Thymus (tissue), 11 donors: Measurements from ENCODE around the gene MMD2. TPM values are rescaled to one million over a fixed set of nuclear protein-coding genes. Genes with fewer than 3 reads are reported as not detected.

Experiments
- DNase-seq, 9 donors: peaks; one replicate each; pipeline ENCODE4 v3.0.0-alpha.2; 2013; ENCODE audit warnings: low spot score in 9 of 9, low read depth in 6 of 9, missing footprints in 1 of 9
- H3K27ac ChIP-seq, 2 donors: one replicate each; pipeline ENCODE4 v1.5.1; 2013; ENCODE audit warnings: control low read depth in 1 of 2, low read depth in 1 of 2, low read length in 1 of 2, mild to moderate bottlenecking in 1 of 2, moderate library complexity in 1 of 2
- H3K27me3 ChIP-seq, 2 donors: one replicate each; pipeline ENCODE4 v1.5.1; 2013; ENCODE audit warnings: low read length in 1 of 2; ENCODE audit not compliant: control insufficient read depth in 2 of 2, insufficient read depth in 1 of 2
- H3K36me3 ChIP-seq, 2 donors: one replicate each; pipeline ENCODE4 v1.5.1; 2013; ENCODE audit warnings: low read length in 1 of 2, mild to moderate bottlenecking in 1 of 2, moderate library complexity in 1 of 2; ENCODE audit not compliant: control insufficient read depth in 2 of 2, insufficient read depth in 2 of 2
- H3K4me1 ChIP-seq, 2 donors: one replicate each; pipeline ENCODE4 v1.5.1; 2013; ENCODE audit warnings: low read length in 2 of 2; ENCODE audit not compliant: control insufficient read depth in 2 of 2, insufficient read depth in 2 of 2
- H3K4me3 ChIP-seq, 2 donors: one replicate each; pipeline ENCODE4 v1.5.1; 2013; ENCODE audit warnings: low read length in 2 of 2, control low read depth in 1 of 2, mild to moderate bottlenecking in 1 of 2
- H3K9me3 ChIP-seq, 2 donors: one replicate each; pipeline ENCODE4 v1.5.1; 2013; ENCODE audit warnings: low read length in 1 of 2, mild to moderate bottlenecking in 1 of 2; ENCODE audit not compliant: control insufficient read depth in 2 of 2, insufficient read depth in 1 of 2
- WGBS: extraction: QIAGEN DNeasy Blood & Tissue Kit; methylation state at CpG from one replicate; pipeline ENCODE4 v1.1.7; 2013; 5-methylcytosine and 5-hydroxymethylcytosine counted together
- polyA plus RNA-seq: library from polyadenylated mRNA; stranded (reverse); fragments of 200-250 nt; gene quantifications from one replicate; pipeline ENCODE4 v1.2.3, GENCODE V29; 2013
- total RNA-seq: library from RNA; stranded (reverse); fragments of 120-200 nt; gene quantifications from one replicate; pipeline ENCODE4 v1.2.4, GENCODE V29; 2013
- donor health status: healthy.

MMD2 gene
- total and polyA plus RNA-seq, 2 donors, result 0.07 TPM; not detected in 1

DNA sequence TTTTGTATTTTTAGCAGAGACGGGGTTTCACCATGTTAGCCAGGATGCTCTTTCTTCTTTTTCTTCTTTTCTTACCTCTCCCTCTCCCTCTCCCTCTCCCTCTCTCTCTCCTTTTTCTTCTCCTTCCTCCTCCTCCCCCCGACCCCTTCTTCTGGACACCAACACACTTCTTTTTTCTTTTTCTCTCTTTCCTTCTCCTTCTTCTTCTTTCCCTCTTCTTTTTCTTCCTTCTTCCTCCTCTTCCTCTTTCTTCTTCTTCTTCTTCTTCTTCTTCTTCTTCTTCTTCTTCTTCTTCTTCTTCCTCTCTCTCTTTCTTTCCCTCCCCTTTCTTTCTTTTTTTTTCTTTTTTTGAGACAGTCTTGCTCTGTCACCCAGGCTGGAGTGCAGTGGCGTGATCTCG lies 14.0 kb downstream of the MMD2 start:
- Histone ChIP-seq H3K4me1 (no peaks in the 10 kb centered on the region), H3K36me3 (no peaks in the 10 kb centered on the region), H3K27me3 (no peaks in the 10 kb centered on the region), H3K27ac (no peak overlapping the region), H3K4me3 (no peak overlapping the region), H3K9me3 (peaks cover 1 to 3% of the 10 kb centered on the region in 2 donors)
- no peak for DNase-seq
- 93% methylated on average over 4 of the region's 4 CpGs for WGBS

DNA sequence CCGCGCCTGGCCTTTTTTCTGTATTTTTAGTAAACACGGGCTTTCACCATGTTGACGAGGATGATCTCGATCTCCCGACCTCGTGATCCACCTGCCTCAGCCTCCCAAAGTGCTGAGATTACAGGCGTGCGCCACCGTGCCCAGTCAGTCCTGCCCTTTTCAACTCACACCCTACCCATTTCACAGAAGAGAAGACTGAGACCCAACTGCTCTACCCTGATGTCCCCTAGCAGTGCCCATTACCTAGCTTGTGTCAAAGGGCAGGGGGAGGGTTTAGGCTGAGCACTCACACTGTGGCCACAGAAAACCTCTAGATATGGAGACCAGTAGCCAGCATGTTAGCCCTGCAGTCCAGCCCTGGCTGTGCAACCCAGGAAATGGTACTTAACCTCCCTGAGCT lies 15.7 kb downstream of the MMD2 start:
- Histone ChIP-seq H3K27ac (no peak overlapping the region), H3K9me3 (peaks cover 1 to 3% of the 10 kb centered on the region in 2 donors), H3K4me1 (no peaks in the 10 kb centered on the region), H3K4me3 (no peak overlapping the region), H3K36me3 (no peaks in the 10 kb centered on the region), H3K27me3 (no peaks in the 10 kb centered on the region)
- 96% methylated on average over 10 of the region's 10 CpGs for WGBS
- DNase-seq, result no peak

DNA sequence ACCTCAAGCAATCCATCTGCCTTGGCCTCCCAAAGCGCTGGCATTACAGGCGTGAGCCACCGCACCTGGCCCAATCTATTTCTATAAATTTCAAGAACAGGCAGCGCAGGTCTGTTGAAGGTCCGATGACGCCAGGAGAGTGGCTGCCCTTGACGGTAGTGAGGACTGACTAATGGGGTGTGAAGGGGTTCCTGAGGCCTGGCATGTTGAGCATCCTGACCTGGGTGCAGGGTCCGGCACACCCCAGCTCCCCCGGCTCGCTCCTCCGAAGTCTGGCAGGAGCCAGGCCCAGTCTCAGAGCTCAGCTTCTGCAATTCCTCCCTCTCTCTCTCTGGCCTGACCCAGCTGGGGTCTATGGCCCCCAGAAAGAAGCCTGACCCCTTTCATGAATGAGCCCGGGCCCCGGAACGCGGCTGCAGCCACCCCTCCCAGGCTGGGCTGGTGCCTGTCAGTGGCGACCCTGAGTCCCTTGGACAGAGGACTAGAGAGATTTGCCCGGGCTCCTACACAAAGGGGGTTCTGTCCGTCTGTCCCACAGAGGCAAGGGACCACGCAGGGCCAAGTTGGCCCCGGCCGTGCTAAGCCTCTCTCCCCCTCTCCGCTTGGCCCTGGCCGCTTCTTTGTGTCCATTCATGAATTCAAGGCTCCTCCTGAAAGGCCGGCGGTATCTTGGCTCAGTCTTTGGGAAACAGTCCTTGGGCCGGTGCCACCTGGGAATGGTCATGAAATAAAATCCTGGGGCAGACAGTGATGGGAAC lies 18.8 kb downstream of the MMD2 start:
- Histone ChIP-seq H3K27me3 (no peaks in the 10 kb centered on the region), H3K4me3 (no peak overlapping the region), H3K9me3 (peaks cover 0 to 1% of the 10 kb centered on the region in 2 donors), H3K36me3 (no peaks in the 10 kb centered on the region), H3K27ac (no peak overlapping the region), H3K4me1 (no peaks in the 10 kb centered on the region)
- WGBS, result 90% methylated on average over 26 of the region's 26 CpGs
- no peak for DNase-seq

DNA sequence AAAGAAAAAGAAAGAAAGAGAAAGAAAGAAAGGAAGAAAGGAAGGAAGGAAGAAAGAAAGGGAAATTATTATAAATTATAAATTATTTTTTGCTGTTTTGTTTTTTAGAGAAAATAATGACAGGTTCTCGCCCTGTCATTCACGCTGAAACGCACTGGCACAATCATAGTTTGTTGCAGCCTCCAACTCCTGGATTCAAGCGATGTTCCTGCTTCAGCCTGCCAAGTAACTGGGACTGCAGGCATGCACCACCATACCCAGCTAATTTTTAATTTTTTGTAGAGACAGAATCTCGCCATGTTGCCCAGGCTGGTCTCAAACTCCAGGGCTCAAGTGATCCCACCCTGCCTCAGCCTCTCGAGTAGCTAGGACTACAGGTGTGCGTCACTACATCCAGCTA lies 21.6 kb downstream of the MMD2 start:
- no peak overlapping the region for H3K4me3 ChIP-seq
- no peaks in the 10 kb centered on the region for H3K4me1 ChIP-seq
- H3K27ac ChIP-seq, result no peak overlapping the region
- 93% methylated on average over 7 of the region's 7 CpGs for WGBS
- H3K9me3 ChIP-seq, result no peaks in the 10 kb centered on the region
- H3K36me3 ChIP-seq, result no peaks in the 10 kb centered on the region
- DNase-seq, result no peak
- H3K27me3 ChIP-seq, result no peaks in the 10 kb centered on the region

DNA sequence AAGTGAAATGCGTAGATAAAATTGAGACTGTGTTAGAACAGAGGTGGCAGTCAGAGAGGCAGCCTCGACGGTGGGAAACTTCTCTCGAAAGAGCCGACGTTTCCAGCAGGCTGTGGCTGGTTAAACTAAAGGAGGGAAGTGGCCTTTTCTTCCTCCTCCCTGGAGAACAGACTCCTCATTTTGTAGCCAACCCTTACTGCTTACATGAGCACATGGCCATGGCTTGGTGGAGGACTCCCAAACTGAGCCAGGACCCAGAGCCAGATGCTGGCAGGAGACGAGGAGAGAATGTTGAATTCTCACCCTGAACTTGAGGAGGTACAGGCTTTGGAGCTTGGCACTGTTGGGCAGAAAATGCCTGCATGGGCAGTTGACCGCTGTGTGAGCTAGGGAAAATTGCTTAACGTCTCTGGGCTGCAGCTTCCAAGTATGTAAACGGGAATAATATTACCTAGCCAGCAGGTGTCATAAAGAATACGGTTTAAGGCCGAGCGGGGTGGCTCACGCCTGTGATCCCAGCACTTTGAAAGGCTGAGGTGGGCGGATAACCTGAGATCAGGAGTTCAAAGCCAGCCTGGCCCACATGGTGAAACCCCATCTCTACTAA lies 24.5 kb downstream of the MMD2 start:
- no peak overlapping the region for H3K4me3 ChIP-seq
- H3K36me3 ChIP-seq, result no peaks in the 10 kb centered on the region
- no peaks in the 10 kb centered on the region for H3K4me1 ChIP-seq
- DNase-seq, result no peak
- WGBS, result 88% methylated on average over 15 of the region's 15 CpGs
- H3K9me3 ChIP-seq, result no peaks in the 10 kb centered on the region
- H3K27ac ChIP-seq, result no peak overlapping the region
- H3K27me3 ChIP-seq, result no peaks in the 10 kb centered on the region

DNA sequence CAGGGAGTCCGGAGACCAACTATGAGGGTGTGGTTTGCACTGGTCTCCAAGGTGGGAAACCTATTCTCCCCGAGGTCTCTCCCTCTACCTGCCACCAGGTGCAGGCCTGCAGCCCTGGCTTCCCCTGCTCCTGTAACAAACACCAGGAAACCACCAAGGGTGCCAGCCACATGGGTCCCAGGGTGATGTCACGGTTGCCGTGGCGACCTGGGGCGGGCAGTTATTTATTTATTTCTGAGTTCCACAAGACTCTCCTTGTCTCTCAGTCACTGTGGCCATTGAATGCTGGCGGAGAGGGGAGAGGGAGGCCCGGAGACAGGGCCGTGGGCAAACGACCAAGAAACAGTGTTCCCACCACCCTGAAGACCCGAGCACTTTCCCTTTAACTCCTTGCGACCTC lies 27.0 kb downstream of the MMD2 start:
- DNase-seq, result no peak
- no peaks in the 10 kb centered on the region for H3K36me3 ChIP-seq
- no peak overlapping the region for H3K27ac ChIP-seq
- no peaks in the 10 kb centered on the region for H3K27me3 ChIP-seq
- no peaks in the 10 kb centered on the region for H3K4me1 ChIP-seq
- WGBS, result 77% methylated on average over 12 of the region's 12 CpGs
- H3K4me3 ChIP-seq, result no peak overlapping the region
- no peaks in the 10 kb centered on the region for H3K9me3 ChIP-seq

DNA sequence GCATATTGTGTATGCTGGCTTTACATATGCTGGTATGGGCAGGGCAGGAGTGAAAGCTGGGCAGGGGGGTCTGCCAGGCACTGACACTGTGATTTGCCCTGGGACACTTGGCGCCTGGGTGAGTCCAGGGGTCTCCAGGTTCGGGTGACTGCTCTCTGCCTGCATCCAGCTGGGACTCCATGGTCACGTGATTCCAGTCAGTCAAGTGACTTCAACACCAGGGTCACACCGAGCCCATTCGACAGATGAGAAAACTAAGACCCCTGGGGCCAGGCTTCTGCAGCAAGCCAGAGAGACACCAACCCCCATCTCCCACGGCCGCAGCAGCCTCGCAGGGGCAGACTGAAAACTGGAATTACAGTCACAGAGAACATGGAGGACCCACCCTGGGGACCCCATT lies 30.0 kb downstream of the MMD2 start:
- Histone ChIP-seq H3K27me3 (no peaks in the 10 kb centered on the region), H3K36me3 (no peaks in the 10 kb centered on the region), H3K4me3 (no peak overlapping the region), H3K9me3 (no peaks in the 10 kb centered on the region), H3K4me1 (no peaks in the 10 kb centered on the region), H3K27ac (no peak overlapping the region)
- no peak for DNase-seq
- 92% methylated on average over 8 of the region's 8 CpGs for WGBS

DNA sequence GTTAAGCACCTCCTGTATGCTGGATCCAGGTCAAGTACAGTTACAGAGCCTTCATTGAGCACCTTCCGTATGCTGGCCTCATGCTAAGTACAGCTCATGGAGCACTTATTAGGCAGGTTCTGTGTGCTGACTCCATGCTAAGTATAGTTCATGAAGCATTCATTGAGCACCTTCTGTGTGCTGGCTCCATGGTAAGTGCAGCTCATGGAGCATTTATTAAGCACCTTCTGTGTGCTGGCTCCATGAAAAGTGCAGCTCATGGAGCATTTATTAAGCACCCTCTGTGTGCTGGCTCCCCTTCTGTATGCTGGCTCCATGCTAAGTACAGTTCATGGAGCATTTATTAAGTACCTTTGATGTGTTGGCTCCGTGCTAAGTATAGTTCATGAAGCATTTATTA lies 30.5 kb downstream of the MMD2 start:
- H3K36me3 ChIP-seq, result no peaks in the 10 kb centered on the region
- no peaks in the 10 kb centered on the region for H3K27me3 ChIP-seq
- DNase-seq, result no peak
- no peak overlapping the region for H3K4me3 ChIP-seq
- no peak overlapping the region for H3K27ac ChIP-seq
- no peaks in the 10 kb centered on the region for H3K4me1 ChIP-seq
- 96% methylated on average over 2 of the region's 2 CpGs for WGBS
- H3K9me3 ChIP-seq, result no peaks in the 10 kb centered on the region

DNA sequence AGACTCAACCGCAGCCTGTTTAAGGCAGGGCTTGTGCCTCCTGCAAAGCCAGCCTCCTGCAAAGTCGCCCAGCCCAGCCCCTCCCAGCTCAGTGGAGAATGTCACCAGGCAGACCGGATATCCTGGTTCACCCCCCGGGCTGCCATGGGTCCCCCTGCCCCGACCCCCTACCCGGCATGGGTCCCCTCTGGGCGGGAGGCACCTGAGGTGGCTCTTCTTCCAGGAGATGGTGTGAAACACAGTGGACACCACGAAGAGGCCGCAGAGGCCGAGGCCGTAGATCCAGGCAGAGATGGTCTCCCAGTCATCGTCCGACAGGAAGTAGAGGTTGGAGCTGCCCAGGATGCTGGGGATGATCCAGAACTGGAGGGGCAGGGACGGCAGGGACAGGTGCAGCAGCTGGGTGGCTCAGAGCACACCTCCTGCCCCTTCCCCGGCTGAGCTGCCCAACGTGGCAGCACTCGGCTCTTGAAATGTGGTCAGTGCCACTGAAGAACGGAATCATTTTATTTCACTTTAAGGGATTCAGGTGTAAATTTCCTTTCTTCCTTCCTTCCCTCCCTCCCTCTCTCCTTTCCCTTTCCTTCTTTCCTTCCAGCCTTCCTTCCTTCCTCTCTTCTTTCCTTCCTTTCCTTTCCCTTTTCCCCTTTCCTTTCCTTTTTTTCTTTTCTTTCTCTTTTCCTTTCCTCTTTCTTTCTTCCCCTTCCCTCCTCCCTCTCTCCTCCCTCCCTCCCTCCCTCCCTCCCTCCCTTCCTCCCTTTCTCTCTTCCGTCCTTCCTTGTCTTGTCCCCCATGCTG lies 38.8 kb downstream of the MMD2 start:
- Histone ChIP-seq H3K27ac (no peak overlapping the region), H3K36me3 (no peaks in the 10 kb centered on the region), H3K4me3 (no peak overlapping the region), H3K27me3 (no peaks in the 10 kb centered on the region), H3K9me3 (peaks cover 0 to 9% of the 10 kb centered on the region in 2 donors), H3K4me1 (no peaks in the 10 kb centered on the region)
- no peak for DNase-seq
- WGBS, result 88% methylated on average over 19 of the region's 19 CpGs
